ENCODE measurements around the gene CHRNA3. TPM values are rescaled to one million over a fixed set of nuclear protein-coding genes. Genes with fewer than 3 reads are reported as not detected.

Gene CHRNA3
- total RNA-seq, 1 donor from 2014 or later = 0.46 TPM

GRCh38 chr15:78634210-78635145 lies 13.7 kb upstream of the CHRNA3 start:
- H3K27me3 ChIP-seq (ENCODE audit: control insufficient read depth, insufficient read depth, low read length) = peaks cover 13% of the 10 kb centered on the region
- no peak for DNase-seq (ENCODE audit: low read depth)
- no peak overlapping the region for H3K4me3 ChIP-seq (ENCODE audit: low read depth, low read length)
- TF ChIP-seq CTCF (IDR thresholded peaks at IDR 0.05; ENCODE audit: insufficient read depth, low read length, poor library complexity, severe bottlenecking) = no peak
- H3K36me3 ChIP-seq (ENCODE audit: control insufficient read depth, insufficient read depth, low read length) = no peaks in the 10 kb centered on the region

GRCh38 chr15:78633348-78633747 lies 12.6 kb upstream of the CHRNA3 start:
- TF ChIP-seq CTCF (IDR thresholded peaks at IDR 0.05; ENCODE audit: insufficient read depth, low read length, poor library complexity, severe bottlenecking) = no peak
- no peak for DNase-seq (ENCODE audit: low read depth)
- H3K36me3 ChIP-seq (ENCODE audit: control insufficient read depth, insufficient read depth, low read length) = no peaks in the 10 kb centered on the region
- H3K4me3 ChIP-seq (ENCODE audit: low read depth, low read length) = no peak overlapping the region
- peaks cover 23% of the 10 kb centered on the region for H3K27me3 ChIP-seq (ENCODE audit: control insufficient read depth, insufficient read depth, low read length)

GRCh38 chr15:78630886-78631633 lies 10.3 kb upstream of the CHRNA3 start:
- Histone ChIP-seq H3K36me3 (ENCODE audit: control insufficient read depth, insufficient read depth, low read length) (no peaks in the 10 kb centered on the region), H3K27me3 (ENCODE audit: control insufficient read depth, insufficient read depth, low read length) (peaks cover 23% of the 10 kb centered on the region), H3K4me3 (ENCODE audit: low read depth, low read length) (no peak overlapping the region)
- no peak for DNase-seq (ENCODE audit: low read depth)
- TF ChIP-seq CTCF (IDR thresholded peaks at IDR 0.05; ENCODE audit: insufficient read depth, low read length, poor library complexity, severe bottlenecking) = no peak

GRCh38 chr15:78629716-78630065 lies 8.9 kb upstream of the CHRNA3 start:
- no peaks in the 10 kb centered on the region for H3K36me3 ChIP-seq (ENCODE audit: control insufficient read depth, insufficient read depth, low read length)
- DNase-seq (ENCODE audit: low read depth) = no peak
- peaks cover 25% of the 10 kb centered on the region for H3K27me3 ChIP-seq (ENCODE audit: control insufficient read depth, insufficient read depth, low read length)
- no peak for TF ChIP-seq CTCF (IDR thresholded peaks at IDR 0.05; ENCODE audit: insufficient read depth, low read length, poor library complexity, severe bottlenecking)
- no peak overlapping the region for H3K4me3 ChIP-seq (ENCODE audit: low read depth, low read length)

DNA sequence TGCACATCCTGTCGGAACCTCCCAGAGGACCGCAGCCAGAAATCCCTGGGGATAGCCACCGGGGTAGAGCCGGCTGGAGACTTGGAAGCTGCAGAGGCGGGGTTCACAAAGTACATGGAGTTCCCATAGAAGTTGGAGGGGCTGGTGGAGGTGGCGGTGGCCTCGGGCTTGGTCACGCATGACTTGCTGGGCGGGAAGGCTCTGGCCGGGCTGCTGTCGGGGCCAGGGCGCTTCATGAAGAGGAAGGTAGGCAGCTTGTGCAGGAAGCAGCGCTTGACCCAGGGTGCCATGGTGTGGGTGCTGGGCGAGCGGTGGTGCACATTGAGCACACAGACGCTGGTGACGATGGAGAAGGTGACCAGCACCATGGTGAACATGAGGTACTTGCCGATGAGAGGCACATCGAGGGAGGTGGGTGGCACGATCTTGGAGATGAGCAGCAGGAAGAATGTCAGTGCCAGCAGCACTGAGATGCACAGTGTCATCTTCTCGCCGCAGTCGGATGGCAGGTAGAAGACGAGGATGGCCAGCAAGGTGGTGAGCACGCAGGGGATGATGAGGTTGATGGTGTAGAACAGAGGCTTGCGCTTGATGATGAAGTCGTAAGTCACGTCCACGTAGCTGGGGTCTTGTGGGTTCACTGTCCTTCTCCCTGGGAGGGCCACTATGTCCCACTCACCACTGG lies 8.4 kb upstream of the CHRNA3 start:
- Histone ChIP-seq H3K4me3 (ENCODE audit: low read depth, low read length) (no peak overlapping the region), H3K36me3 (ENCODE audit: control insufficient read depth, insufficient read depth, low read length) (no peaks in the 10 kb centered on the region), H3K27me3 (ENCODE audit: control insufficient read depth, insufficient read depth, low read length) (peaks cover 25% of the 10 kb centered on the region)
- no peak for TF ChIP-seq CTCF (IDR thresholded peaks at IDR 0.05; ENCODE audit: insufficient read depth, low read length, poor library complexity, severe bottlenecking)
- DNase-seq (ENCODE audit: low read depth) = no peak
